HG02642 (cell line): ENCODE measurements around the gene DCST1.
"Not testable (repeated sequence)": the region's sequence is repeated elsewhere in the genome, so short reads cannot be mapped to it uniquely, and the experiment has no call there.

Experiments used
- ATAC-seq: cut with Tn5 transposase; IDR thresholded peaks from one replicate; pipeline ENCODE4 v1.9.1; 2021; ENCODE audit warnings: mild to moderate bottlenecking; ENCODE audit not compliant: unreplicated experiment, poor library complexity

The DCST1 gene

GRCh38 chr1:155033524-155033923 is at the start of gene DCST1, which contains the start of gene DCST2:
Gene DCST1, plus strand, starts transcription at chr1:155033824. Its CDS starts 213 bp downstream, at chr1:155034037.
Gene DCST2, minus strand, starts transcription at chr1:155033781. Its CDS starts 80 bp downstream, at chr1:155033701.
- no peak for ATAC-seq

GRCh38 chr1:154986736-154987135 is 46.9 kb upstream of the DCST1 start:
- ATAC-seq = not testable (repeated sequence)

- ATAC-seq = no peak
Observed at GRCh38 chr1:154987326-154987725, 46.3 kb upstream of the DCST1 start.

GRCh38 chr1:154988058-154988954 is 45.3 kb upstream of the DCST1 start:
- no peak for ATAC-seq

GRCh38 chr1:154989195-154989860 is 44.3 kb upstream of the DCST1 start:
- ATAC-seq = no peak

GRCh38 chr1:154990276-154990675 is 43.3 kb upstream of the DCST1 start:
- no peak for ATAC-seq

GRCh38 chr1:154992721-154993571 is 40.7 kb upstream of the DCST1 start:
- ATAC-seq = no peak

- ATAC-seq = no peak
Observed at GRCh38 chr1:154993572-154994268, 39.9 kb upstream of the DCST1 start, which contains the start of gene LENEP. Gene LENEP, plus strand, starts transcription at chr1:154993586. Its CDS starts 22 bp downstream, at chr1:154993608.

- ATAC-seq = no peak
Observed at GRCh38 chr1:154994269-154994587, 39.4 kb upstream of the DCST1 start.

GRCh38 chr1:154994591-154994990 is 39.0 kb upstream of the DCST1 start:
- ATAC-seq = no peak

- ATAC-seq = not testable (repeated sequence)
Observed at GRCh38 chr1:154995301-154995983, 38.2 kb upstream of the DCST1 start.

GRCh38 chr1:154996966-154997701 is 36.5 kb upstream of the DCST1 start:
- ATAC-seq = no peak

GRCh38 chr1:154998201-154998780 is 35.3 kb upstream of the DCST1 start:
- ATAC-seq = no peak

GRCh38 chr1:154998818-154999570 is 34.6 kb upstream of the DCST1 start:
- no peak for ATAC-seq

- ATAC-seq = no peak
Observed at GRCh38 chr1:154999571-155000410, 33.8 kb upstream of the DCST1 start.

- ATAC-seq = no peak
Observed at GRCh38 chr1:155000411-155000725, 33.3 kb upstream of the DCST1 start.
